CD4-positive, alpha-beta memory T cell (primary cell): ENCODE data around the gene HEPHL1. TPM values are rescaled to one million over a fixed set of nuclear protein-coding genes. Genes with fewer than 3 reads are reported as not detected.

Source experiments
- CTCF ChIA-PET: fragments of 350-600 bp; sonication (Branson Sonifier 250); formaldehyde crosslinking; loops from one replicate; lab custom pipeline; 2021; ENCODE audit warnings: inconsistent platforms; ENCODE audit not compliant: partially characterized antibody; lab: Charles Lee
- POLR2A ChIA-PET: fragments of 350-600 bp; sonication (Branson Sonifier 250); formaldehyde crosslinking; loops from one replicate; lab custom pipeline; 2021; ENCODE audit not compliant: partially characterized antibody; lab: Charles Lee
- DNase-seq, 5 donors: peaks; one replicate each; pipeline versions ENCODE4 v3.0.0 to v3.0.0-alpha.2; 2020 to 2022; ENCODE audit warnings: mixed read lengths in 1 of 5
- H3K27ac ChIP-seq: one replicate; pipeline ENCODE4 v1.7.0; 2013; ENCODE audit warnings: low read depth, low read length
- H3K27me3 ChIP-seq: 2 replicates; pipeline ENCODE4 v1.7.0; 2013; ENCODE audit warnings: mild to moderate bottlenecking, low read length, moderate library complexity; ENCODE audit not compliant: insufficient read depth
- H3K36me3 ChIP-seq: 2 replicates; pipeline ENCODE4 v1.7.0; 2013; ENCODE audit warnings: mild to moderate bottlenecking, low read length, moderate library complexity; ENCODE audit not compliant: insufficient read depth
- H3K4me1 ChIP-seq: 2 replicates; pipeline ENCODE4 v1.7.0; 2013; ENCODE audit warnings: mild to moderate bottlenecking, low read length, moderate library complexity; ENCODE audit not compliant: insufficient read depth
- H3K4me3 ChIP-seq, 2 donors: one replicate each; pipeline ENCODE4 v1.7.0; 2013; ENCODE audit warnings: low read length in 2 of 2, mild to moderate bottlenecking in 1 of 2
- H3K9me3 ChIP-seq, 2 donors: one replicate each; pipeline ENCODE4 v1.7.0; 2013; ENCODE audit warnings: low read length in 2 of 2, control low read depth in 1 of 2; ENCODE audit not compliant: control insufficient read depth in 1 of 2
- H3K27ac Mint-ChIP-seq, 7 donors: one replicate each; pipeline ENCODE4 v1.8.0; 2020 to 2021; ENCODE audit warnings: mixed read lengths in 7 of 7, mild to moderate bottlenecking in 6 of 7, inconsistent platforms in 3 of 7, moderate library complexity in 3 of 7
- H3K27me3 Mint-ChIP-seq, 2 donors: one replicate each; pipeline ENCODE4 v1.8.0; 2020 to 2021; ENCODE audit warnings: mixed read lengths in 2 of 2
- H3K36me3 Mint-ChIP-seq, 2 donors: one replicate each; pipeline ENCODE4 v1.8.0; 2020 to 2021; ENCODE audit warnings: mixed read lengths in 2 of 2, inconsistent platforms in 1 of 2, mild to moderate bottlenecking in 1 of 2
- H3K4me1 Mint-ChIP-seq, 4 donors: one replicate each; pipeline ENCODE4 v1.8.0; 2020 to 2021; ENCODE audit warnings: mixed read lengths in 4 of 4, mild to moderate bottlenecking in 1 of 4
- H3K4me3 Mint-ChIP-seq, 8 donors: one replicate each; pipeline ENCODE4 v1.8.0; 2020 to 2021; ENCODE audit warnings: mixed read lengths in 8 of 8, mild to moderate bottlenecking in 7 of 8, moderate library complexity in 6 of 8, inconsistent platforms in 3 of 8
- H3K9me3 Mint-ChIP-seq, 8 donors: one replicate each; pipeline ENCODE4 v1.8.0; 2020 to 2021; ENCODE audit warnings: mixed read lengths in 8 of 8, mild to moderate bottlenecking in 5 of 8, inconsistent platforms in 3 of 8, moderate library complexity in 1 of 8
- intact Hi-C: fragments of 100-400 bp; cut with micrococcal nuclease; formaldehyde crosslinking; loops from one replicate; pipeline ENCODE4 v1.15.1; 2023
- polyA plus RNA-seq, 2 donors: library from polyadenylated mRNA; unstranded; fragments of 300-500 nt; fragmentation: Illumina TruSeq; gene quantifications; one replicate each; pipeline ENCODE4 v1.2.3, GENCODE V29; 2021
- total RNA-seq, 2 experiments: library from RNA; stranded (reverse); gene quantifications; one replicate each; pipeline ENCODE4 v1.2.3, GENCODE V29; 2021

The HEPHL1 gene
- total and polyA plus RNA-seq, 4 experiments from 2014 or later = not detected

DNA sequence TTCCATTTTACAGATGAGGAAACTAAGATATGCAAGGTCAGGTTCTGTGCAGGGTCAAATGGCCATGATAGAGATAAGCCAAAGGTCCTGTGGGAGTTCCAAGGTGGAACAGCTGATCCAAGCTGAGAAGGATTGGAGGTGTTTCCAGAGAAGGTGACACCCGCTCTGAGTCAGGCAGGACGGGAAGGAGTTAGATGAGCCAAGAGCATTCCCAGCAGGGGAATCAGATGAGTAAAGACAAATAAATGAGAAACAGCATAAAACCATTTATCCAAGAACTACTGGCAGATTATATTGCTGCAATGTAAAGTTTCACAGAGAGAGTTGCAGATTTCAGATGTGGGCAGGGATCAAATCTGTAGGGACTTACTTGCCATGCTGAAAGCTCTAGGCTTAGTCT, 18.9 kb upstream of the HEPHL1 start:
- Histone ChIP-seq H3K27me3 (no peaks in the 10 kb centered on the region), H3K4me1 (no peaks in the 10 kb centered on the region), H3K27ac (no peak overlapping the region), H3K36me3 (no peaks in the 10 kb centered on the region), H3K4me3 (no peak overlapping the region), H3K9me3 (no peaks in the 10 kb centered on the region)
- H3K27me3 Mint-ChIP-seq = peaks cover 0 to 2% of the 10 kb centered on the region in 2 donors
- no peak overlapping the region for H3K27ac Mint-ChIP-seq
- H3K9me3 Mint-ChIP-seq = peaks cover 0 to 16% (median 7%) of the 10 kb centered on the region in 8 donors
- H3K36me3 Mint-ChIP-seq = no peaks in the 10 kb centered on the region
- no peak for DNase-seq
- POLR2A ChIA-PET = no interaction called here
- no peak overlapping the region for H3K4me3 Mint-ChIP-seq
- CTCF ChIA-PET = no interaction called here
- no peaks in the 10 kb centered on the region for H3K4me1 Mint-ChIP-seq
- intact Hi-C loops = no loop called here

DNA sequence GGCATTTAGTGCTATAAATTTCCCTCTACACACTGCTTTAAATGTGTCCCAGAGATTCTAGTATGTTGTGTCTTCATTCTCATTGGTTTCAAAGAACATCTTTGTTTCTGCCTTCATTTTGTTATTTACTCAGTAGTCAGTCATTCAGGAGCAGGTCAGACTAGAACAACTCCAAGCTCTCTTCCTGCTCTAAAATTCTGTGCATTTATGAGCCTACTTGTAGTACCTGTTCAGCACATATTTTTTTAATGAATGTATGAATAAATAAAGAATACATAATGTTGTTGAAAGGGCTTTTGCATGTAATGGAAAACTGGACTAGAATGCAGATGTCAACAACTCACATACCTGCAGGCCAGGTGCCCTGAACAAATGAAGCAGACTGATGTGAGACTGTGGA, 13.7 kb upstream of the HEPHL1 start:
- Mint-ChIP-seq H3K27me3 (peaks cover 5% of the 10 kb centered on the region in 2 donors), H3K36me3 (no peaks in the 10 kb centered on the region), H3K4me1 (no peaks in the 10 kb centered on the region), H3K27ac (no peak overlapping the region), H3K9me3 (peaks cover 0 to 9% (median 3%) of the 10 kb centered on the region in 8 donors), H3K4me3 (no peak overlapping the region)
- Histone ChIP-seq H3K4me1 (no peaks in the 10 kb centered on the region), H3K4me3 (no peak overlapping the region), H3K27ac (no peak overlapping the region), H3K27me3 (no peaks in the 10 kb centered on the region), H3K36me3 (no peaks in the 10 kb centered on the region), H3K9me3 (no peaks in the 10 kb centered on the region)
- ChIA-PET CTCF (no interaction called here), POLR2A (no interaction called here)
- intact Hi-C loops = no loop called here
- no peak for DNase-seq

GRCh38 chr11:94007906-94008305, 13.2 kb upstream of the HEPHL1 start:
- Histone ChIP-seq H3K4me1 (no peaks in the 10 kb centered on the region), H3K27me3 (no peaks in the 10 kb centered on the region), H3K4me3 (no peak overlapping the region), H3K9me3 (no peaks in the 10 kb centered on the region), H3K36me3 (no peaks in the 10 kb centered on the region), H3K27ac (no peak overlapping the region)
- Mint-ChIP-seq H3K4me1 (no peaks in the 10 kb centered on the region), H3K4me3 (no peak overlapping the region), H3K27ac (no peak overlapping the region), H3K9me3 (peaks cover 0 to 9% (median 3%) of the 10 kb centered on the region in 8 donors), H3K36me3 (no peaks in the 10 kb centered on the region), H3K27me3 (peaks cover 5% of the 10 kb centered on the region in 2 donors)
- intact Hi-C loops = no loop called here
- CTCF ChIA-PET = no interaction called here
- POLR2A ChIA-PET = no interaction called here
- DNase-seq = no peak

GRCh38 chr11:94010136-94010535, 11.0 kb upstream of the HEPHL1 start:
- H3K27me3 Mint-ChIP-seq = peaks cover 5% of the 10 kb centered on the region in 2 donors
- H3K4me3 Mint-ChIP-seq = no peak overlapping the region
- Histone ChIP-seq H3K36me3 (no peaks in the 10 kb centered on the region), H3K27me3 (no peaks in the 10 kb centered on the region), H3K9me3 (no peaks in the 10 kb centered on the region), H3K27ac (no peak overlapping the region), H3K4me1 (no peaks in the 10 kb centered on the region), H3K4me3 (no peak overlapping the region)
- H3K4me1 Mint-ChIP-seq = no peaks in the 10 kb centered on the region
- intact Hi-C loops = no loop called here
- POLR2A ChIA-PET = no interaction called here
- H3K9me3 Mint-ChIP-seq = peaks cover 0 to 9% (median 4%) of the 10 kb centered on the region in 8 donors
- CTCF ChIA-PET = no interaction called here
- DNase-seq = no peak
- H3K27ac Mint-ChIP-seq = no peak overlapping the region
- H3K36me3 Mint-ChIP-seq = no peaks in the 10 kb centered on the region

- Mint-ChIP-seq H3K9me3 (peaks cover 0 to 11% (median 6%) of the 10 kb centered on the region in 8 donors), H3K27ac (no peak overlapping the region), H3K4me3 (no peak overlapping the region), H3K27me3 (peaks cover 5% of the 10 kb centered on the region in 2 donors), H3K36me3 (no peaks in the 10 kb centered on the region), H3K4me1 (no peaks in the 10 kb centered on the region)
- ChIA-PET POLR2A (no interaction called here), CTCF (no interaction called here)
- Histone ChIP-seq H3K27ac (no peak overlapping the region), H3K36me3 (no peaks in the 10 kb centered on the region), H3K9me3 (no peaks in the 10 kb centered on the region), H3K4me3 (no peak overlapping the region), H3K27me3 (no peaks in the 10 kb centered on the region), H3K4me1 (no peaks in the 10 kb centered on the region)
- intact Hi-C loops = no loop called here
- DNase-seq = no peak
These were observed 9.7 kb upstream of the HEPHL1 start for GRCh38 chr11:94011478-94011877.

GRCh38 chr11:94017446-94017845, 3.7 kb upstream of the HEPHL1 start:
- Mint-ChIP-seq H3K27ac (no peak overlapping the region), H3K9me3 (peaks cover 0 to 11% (median 6%) of the 10 kb centered on the region in 8 donors), H3K27me3 (peaks cover 0 to 4% of the 10 kb centered on the region in 2 donors), H3K4me1 (no peaks in the 10 kb centered on the region), H3K4me3 (no peak overlapping the region), H3K36me3 (no peaks in the 10 kb centered on the region)
- Histone ChIP-seq H3K27ac (no peak overlapping the region), H3K4me1 (no peaks in the 10 kb centered on the region), H3K9me3 (no peaks in the 10 kb centered on the region), H3K27me3 (no peaks in the 10 kb centered on the region), H3K36me3 (no peaks in the 10 kb centered on the region), H3K4me3 (no peak overlapping the region)
- CTCF ChIA-PET = no interaction called here
- POLR2A ChIA-PET = no interaction called here
- no peak for DNase-seq
- intact Hi-C loops = no loop called here

DNA sequence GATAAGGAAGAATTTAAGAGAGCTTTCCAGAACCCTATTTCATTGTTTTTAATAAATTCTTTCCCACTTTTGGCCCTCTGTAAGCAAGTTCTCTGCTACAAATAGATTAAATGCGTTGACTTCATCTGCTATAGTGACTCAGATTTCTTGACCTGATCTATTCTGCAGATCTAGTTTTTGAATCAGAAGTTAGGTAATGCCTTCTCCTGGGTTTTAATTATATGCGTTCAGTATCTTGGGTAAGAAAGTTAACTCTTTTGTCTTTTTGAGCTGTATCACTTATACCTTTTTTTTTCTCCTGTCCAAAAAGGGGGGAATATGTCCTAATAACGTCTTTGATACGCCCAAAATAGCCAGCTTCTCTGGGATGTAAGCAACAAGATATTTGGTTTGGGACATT, 2.4 kb upstream of the HEPHL1 start:
- no peaks in the 10 kb centered on the region for H3K36me3 Mint-ChIP-seq
- peaks cover 0 to 8% (median 4%) of the 10 kb centered on the region in 8 donors for H3K9me3 Mint-ChIP-seq
- no peak overlapping the region for H3K4me3 Mint-ChIP-seq
- Histone ChIP-seq H3K27ac (no peak overlapping the region), H3K9me3 (no peaks in the 10 kb centered on the region), H3K4me3 (no peak overlapping the region), H3K4me1 (no peaks in the 10 kb centered on the region), H3K36me3 (no peaks in the 10 kb centered on the region), H3K27me3 (no peaks in the 10 kb centered on the region)
- no peak for DNase-seq
- no peaks in the 10 kb centered on the region for H3K4me1 Mint-ChIP-seq
- CTCF ChIA-PET = no interaction called here
- intact Hi-C loops = no loop called here
- no peak overlapping the region for H3K27ac Mint-ChIP-seq
- POLR2A ChIA-PET = no interaction called here
- peaks cover 0 to 4% of the 10 kb centered on the region in 2 donors for H3K27me3 Mint-ChIP-seq

- Histone ChIP-seq H3K4me1 (no peaks in the 10 kb centered on the region), H3K36me3 (no peaks in the 10 kb centered on the region), H3K9me3 (no peaks in the 10 kb centered on the region), H3K4me3 (no peak overlapping the region), H3K27ac (no peak overlapping the region), H3K27me3 (no peaks in the 10 kb centered on the region)
- Mint-ChIP-seq H3K4me1 (no peaks in the 10 kb centered on the region), H3K4me3 (no peak overlapping the region), H3K27me3 (peaks cover 0 to 9% of the 10 kb centered on the region in 2 donors), H3K27ac (no peak overlapping the region), H3K9me3 (peaks cover 0 to 13% (median 6%) of the 10 kb centered on the region in 8 donors), H3K36me3 (no peaks in the 10 kb centered on the region)
- ChIA-PET CTCF (no interaction called here), POLR2A (no interaction called here)
- no peak for DNase-seq
- intact Hi-C loops = no loop called here
These were observed 2.7 kb downstream of the HEPHL1 start for GRCh38 chr11:94023856-94024255.
